Measurements from ENCODE around the gene OR51B4.

DNA sequence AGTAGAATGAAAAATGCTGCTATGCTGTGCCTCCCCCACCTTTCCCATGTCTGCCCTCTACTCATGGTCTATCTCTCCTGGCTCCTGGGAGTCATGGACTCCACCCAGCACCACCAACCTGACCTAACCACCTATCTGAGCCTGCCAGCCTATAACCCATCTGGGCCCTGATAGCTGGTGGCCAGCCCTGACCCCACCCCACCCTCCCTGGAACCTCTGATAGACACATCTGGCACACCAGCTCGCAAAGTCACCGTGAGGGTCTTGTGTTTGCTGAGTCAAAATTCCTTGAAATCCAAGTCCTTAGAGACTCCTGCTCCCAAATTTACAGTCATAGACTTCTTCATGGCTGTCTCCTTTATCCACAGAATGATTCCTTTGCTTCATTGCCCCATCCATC, 17.1 kb downstream of the OR51B4 start:
- TF ChIP-seq CTCF (IDR thresholded peaks at IDR 0.05) (no peak), ATF2 (CRISPR knock-in tag; IDR thresholded peaks at IDR 0.05; ENCODE audit: borderline replicate concordance, low read depth) (no peak), NR1H2 (CRISPR knock-in tag; IDR thresholded peaks at IDR 0.05) (no peak), ZNF263 (CRISPR knock-in tag; IDR thresholded peaks at IDR 0.05; ENCODE audit: low read depth) (no peak), NR3C1 (CRISPR knock-in tag; conservative IDR thresholded peaks at IDR 0.05; ENCODE audit: low read depth) (no peak), ESRRA (CRISPR knock-in tag; IDR thresholded peaks at IDR 0.05; ENCODE audit: borderline replicate concordance) (no peak), ATF1 (CRISPR knock-in tag; IDR thresholded peaks at IDR 0.05) (no peak)
- TF ChIP-seq, protein P1, sequence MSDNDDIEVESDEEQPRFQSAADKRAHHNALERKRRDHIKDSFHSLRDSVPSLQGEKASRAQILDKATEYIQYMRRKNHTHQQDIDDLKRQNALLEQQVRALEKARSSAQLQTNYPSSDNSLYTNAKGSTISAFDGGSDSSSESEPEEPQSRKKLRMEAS (CRISPR knock-in tag; IDR thresholded peaks at IDR 0.05), result no peak
- TF ChIP-seq, protein P2, sequence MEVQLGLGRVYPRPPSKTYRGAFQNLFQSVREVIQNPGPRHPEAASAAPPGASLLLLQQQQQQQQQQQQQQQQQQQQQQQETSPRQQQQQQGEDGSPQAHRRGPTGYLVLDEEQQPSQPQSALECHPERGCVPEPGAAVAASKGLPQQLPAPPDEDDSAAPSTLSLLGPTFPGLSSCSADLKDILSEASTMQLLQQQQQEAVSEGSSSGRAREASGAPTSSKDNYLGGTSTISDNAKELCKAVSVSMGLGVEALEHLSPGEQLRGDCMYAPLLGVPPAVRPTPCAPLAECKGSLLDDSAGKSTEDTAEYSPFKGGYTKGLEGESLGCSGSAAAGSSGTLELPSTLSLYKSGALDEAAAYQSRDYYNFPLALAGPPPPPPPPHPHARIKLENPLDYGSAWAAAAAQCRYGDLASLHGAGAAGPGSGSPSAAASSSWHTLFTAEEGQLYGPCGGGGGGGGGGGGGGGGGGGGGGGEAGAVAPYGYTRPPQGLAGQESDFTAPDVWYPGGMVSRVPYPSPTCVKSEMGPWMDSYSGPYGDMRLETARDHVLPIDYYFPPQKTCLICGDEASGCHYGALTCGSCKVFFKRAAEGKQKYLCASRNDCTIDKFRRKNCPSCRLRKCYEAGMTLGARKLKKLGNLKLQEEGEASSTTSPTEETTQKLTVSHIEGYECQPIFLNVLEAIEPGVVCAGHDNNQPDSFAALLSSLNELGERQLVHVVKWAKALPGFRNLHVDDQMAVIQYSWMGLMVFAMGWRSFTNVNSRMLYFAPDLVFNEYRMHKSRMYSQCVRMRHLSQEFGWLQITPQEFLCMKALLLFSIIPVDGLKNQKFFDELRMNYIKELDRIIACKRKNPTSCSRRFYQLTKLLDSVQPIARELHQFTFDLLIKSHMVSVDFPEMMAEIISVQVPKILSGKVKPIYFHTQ (CRISPR knock-in tag; IDR thresholded peaks at IDR 0.05), result no peak

Data from WTC11 (cell line).